GM12878 (cell line): ENCODE measurements around the gene SQSTM1. TPM values are rescaled to one million over a fixed set of nuclear protein-coding genes. Genes with fewer than 3 reads are reported as not detected.
A peak's percentile ranks its signal among the peaks of the same experiment; 100 is the strongest.

Source experiments
- ATAC-seq: fragments of 200-7000 bp; cut with Tn5 transposase; 3 replicates; pipeline ENCODE4 v1.9.1; 2020; ENCODE audit warnings: mild to moderate bottlenecking, moderate library complexity
- BruUV-seq: library from RNA; stranded (reverse); fragments of 400-500 nt; replicated peaks from 2 replicates; lab custom pipeline; 2021; lab: Mats Ljungman, UMichigan
- CTCF ChIA-PET: fragments of 300-600 bp; sonication (Branson Sonifier 250); formaldehyde crosslinking; extraction: SDS; loops from one replicate; lab custom pipeline; 2021; ENCODE audit warnings: inconsistent platforms; lab: Yijun Ruan, JAX
- POLR2A ChIA-PET: fragments of 350-600 bp; formaldehyde crosslinking; extraction: SDS; loops from one replicate; lab custom pipeline; 2021; ENCODE audit warnings: inconsistent platforms; lab: Charles Lee
- RAD21 ChIA-PET: fragments of 300-600 bp; sonication (Branson Sonifier 250); formaldehyde crosslinking; loops from one replicate; lab custom pipeline; 2023; ENCODE audit warnings: antibody characterized with exemption; ENCODE audit not compliant: unreplicated experiment; lab: Charles Lee
- SMC1A ChIA-PET: fragments of 300-600 bp; sonication (Branson Sonifier 250); formaldehyde crosslinking; loops from one replicate; lab custom pipeline; 2023; ENCODE audit not compliant: unreplicated experiment, uncharacterized antibody; lab: Charles Lee
- DNase-seq: peaks from one replicate; pipeline ENCODE4 v3.0.0-alpha.2; 2011; ENCODE audit warnings: low read depth, low spot score
- FAIRE-seq: peaks from 3 replicates; lab custom pipeline; 2011; peaks lifted over from hg19 to GRCh38; lab: Jason Lieb, UNC
- H2AFZ ChIP-seq: 2 replicates; pipeline ENCODE4 v1.6.0; 2011; ENCODE audit warnings: low read depth, low read length, control low read depth; ENCODE audit not compliant: control insufficient read depth
- H3K27ac ChIP-seq: 2 replicates; pipeline ENCODE4 v1.5.1; 2011; ENCODE audit warnings: control low read depth; ENCODE audit not compliant: control insufficient read depth, insufficient read depth
- H3K27me3 ChIP-seq, 2 experiments: replicated peaks in 1 of 2; 2 replicates each; pipeline versions ENCODE4 v1.6.0 to v1.6.1; 2011; ENCODE audit warnings: low read length in 1 of 2; ENCODE audit not compliant: control insufficient read depth in 2 of 2, insufficient read depth in 2 of 2
- H3K36me3 ChIP-seq, 2 experiments: 2 replicates each; pipeline ENCODE4 v1.5.1; 2011; ENCODE audit warnings: low read length in 1 of 2; ENCODE audit not compliant: control insufficient read depth in 2 of 2, insufficient read depth in 2 of 2
- H3K4me1 ChIP-seq: 2 replicates; pipeline ENCODE4 v1.6.1; 2011; ENCODE audit warnings: mild to moderate bottlenecking, low read length, moderate library complexity, mixed read lengths; ENCODE audit not compliant: control insufficient read depth, insufficient read depth
- H3K4me2 ChIP-seq: 2 replicates; pipeline ENCODE4 v1.6.0; 2011; ENCODE audit warnings: control low read depth; ENCODE audit not compliant: control insufficient read depth, insufficient read depth
- H3K4me3 ChIP-seq: fragments of 200-600 bp; sonication (generic); 2 replicates; pipeline ENCODE4 v1.5.1; 2016
- H3K79me2 ChIP-seq: 2 replicates; pipeline ENCODE4 v1.6.0; 2011; ENCODE audit warnings: low read length; ENCODE audit not compliant: control insufficient read depth, insufficient read depth
- H3K9ac ChIP-seq: 2 replicates; pipeline ENCODE4 v1.8.0; 2011; ENCODE audit warnings: low read length, control low read depth, mixed read lengths; ENCODE audit not compliant: control insufficient read depth, insufficient read depth
- H3K9me3 ChIP-seq: replicated peaks from 3 replicates; pipeline ENCODE4 v1.5.1; 2011; ENCODE audit warnings: mild to moderate bottlenecking, low read length; ENCODE audit not compliant: control insufficient read depth, insufficient read depth
- H4K20me1 ChIP-seq: 2 replicates; pipeline ENCODE4 v1.6.0; 2011; ENCODE audit not compliant: control insufficient read depth, insufficient read depth
- BCL3 ChIP-seq: IDR thresholded peaks from 2 replicates; pipeline ENCODE4 v1.6.1; 2011; ENCODE audit warnings: borderline replicate concordance, low read depth, mild to moderate bottlenecking, moderate library complexity, low read length; ENCODE audit not compliant: insufficient read depth, poor library complexity, severe bottlenecking
- CREM ChIP-seq: IDR thresholded peaks from 2 replicates; pipeline ENCODE4 v1.6.1; 2014; ENCODE audit warnings: antibody characterized with exemption, low read depth
- DPF2 ChIP-seq: fragments of 450-650 bp; IDR thresholded peaks from 2 replicates; pipeline ENCODE4 v1.6.1; 2017; ENCODE audit warnings: mild to moderate bottlenecking
- EGR1 ChIP-seq, 2 experiments: IDR thresholded peaks; 1 replicate in 1 of 2; 2 replicates in 1 of 2; pipeline ENCODE4 v1.6.1; 2011 to 2012; ENCODE audit warnings: low read depth in 2 of 2, low read length in 2 of 2, borderline replicate concordance in 1 of 2, mild to moderate bottlenecking in 1 of 2, moderate library complexity in 1 of 2
- IKZF2 ChIP-seq, 2 experiments: fragments of 450-650 bp; IDR thresholded peaks; 2 replicates each; pipeline ENCODE4 v1.6.1; 2017; ENCODE audit warnings: mild to moderate bottlenecking in 2 of 2, moderate library complexity in 2 of 2
- MEF2B ChIP-seq: fragments of 450-650 bp; IDR thresholded peaks from 2 replicates; pipeline ENCODE4 v1.6.1; 2018; ENCODE audit warnings: mild to moderate bottlenecking, moderate library complexity; ENCODE audit not compliant: partially characterized antibody, poor library complexity, severe bottlenecking
- MTA3 ChIP-seq: IDR thresholded peaks from 2 replicates; pipeline ENCODE4 v1.6.1; 2012; ENCODE audit warnings: low read length, inconsistent platforms, borderline replicate concordance
- POU2F2 ChIP-seq: IDR thresholded peaks from 3 replicates; pipeline ENCODE4 v1.6.1; 2011; ENCODE audit warnings: low read depth, mild to moderate bottlenecking, low read length, borderline replicate concordance
- RBBP5 ChIP-seq: fragments of 200-600 bp; sonication (generic); conservative IDR thresholded peaks from 2 replicates; pipeline ENCODE4 v1.6.1; 2016
- SREBF1 ChIP-seq: IDR thresholded peaks from 2 replicates; pipeline ENCODE4 v1.6.1; 2012; ENCODE audit warnings: mild to moderate bottlenecking, low read length
- TCF3 ChIP-seq: IDR thresholded peaks from 2 replicates; pipeline ENCODE4 v1.6.1; 2012; ENCODE audit warnings: low read depth, mild to moderate bottlenecking, low read length, borderline replicate concordance; ENCODE audit not compliant: insufficient read depth
- YBX1 ChIP-seq: fragments of 450-650 bp; IDR thresholded peaks from 2 replicates; pipeline ENCODE4 v1.6.1; 2016; ENCODE audit warnings: antibody characterized with exemption
- ZNF687 ChIP-seq: fragments of 450-650 bp; IDR thresholded peaks from 2 replicates; pipeline ENCODE4 v1.6.1; 2017; ENCODE audit warnings: mild to moderate bottlenecking, moderate library complexity
- WGBS: methylation state at CpG from one replicate; pipeline ENCODE4 v1.1.6; 2016; ENCODE audit warnings: low lambda C conversion rate; ENCODE audit not compliant: insufficient replicate concordance, insufficient coverage; ENCODE audit errors: missing lambda C conversion rate; 5-methylcytosine and 5-hydroxymethylcytosine counted together
- in situ Hi-C: fragments of 300-500 bp; cut with MboI; formaldehyde crosslinking; loops from 9 replicates; pipeline ENCODE4 v1.14.3; 2018; ENCODE audit warnings: mixed read lengths
- intact Hi-C: fragments of 100-400 bp; cut with micrococcal nuclease; formaldehyde crosslinking; loops from one replicate; pipeline ENCODE4 v1.14.2; 2022; ENCODE audit not compliant: unreplicated experiment
- polyA plus RNA-seq, 11 experiments: library from polyadenylated mRNA; depleted of rRNA in 4 of 11; unstranded in 6 of 11; stranded (reverse) in 5 of 11; fragments of >200 nt; fragmentation: Nextera tagmentation in 4 of 11; fragmentation: Illumina TruSeq in 1 of 11; extraction: Ambion mirVana in 4 of 11; extraction: Trizol in 1 of 11; gene quantifications; 1 replicate in 1 of 11; 2 replicates in 10 of 11; pipeline versions ENCODE4 v1.2.1 to v1.2.3, GENCODE V29; 2011 to 2016; ENCODE audit warnings: inconsistent platforms in 2 of 11, missing spikeins in 2 of 11, low read depth in 1 of 11
- total RNA-seq, 4 experiments: library from RNA; depleted of rRNA in 3 of 4; stranded (reverse); fragments of >200 nt in 3 of 4; fragmentation: Illumina TruSeq in 1 of 4; extraction: Trizol in 1 of 4; gene quantifications; 2 replicates each; pipeline versions ENCODE4 v1.2.1 to v1.2.3, GENCODE V29; 2013 to 2021
- TF ChIP-seq, protein P1 (sequence below): IDR thresholded peaks from 2 replicates; pipeline ENCODE4 v1.6.1; 2012; ENCODE audit warnings: low read depth, low read length, improper control_type of control experiment

SQSTM1 gene
- total and polyA plus RNA-seq, 10 of the 15 experiments (the other 5 are each of a cell fraction or from before 2014, with no cell fraction given): 6.3 to 138 (median 62.1) TPM

- TF ChIP-seq, protein P1, sequence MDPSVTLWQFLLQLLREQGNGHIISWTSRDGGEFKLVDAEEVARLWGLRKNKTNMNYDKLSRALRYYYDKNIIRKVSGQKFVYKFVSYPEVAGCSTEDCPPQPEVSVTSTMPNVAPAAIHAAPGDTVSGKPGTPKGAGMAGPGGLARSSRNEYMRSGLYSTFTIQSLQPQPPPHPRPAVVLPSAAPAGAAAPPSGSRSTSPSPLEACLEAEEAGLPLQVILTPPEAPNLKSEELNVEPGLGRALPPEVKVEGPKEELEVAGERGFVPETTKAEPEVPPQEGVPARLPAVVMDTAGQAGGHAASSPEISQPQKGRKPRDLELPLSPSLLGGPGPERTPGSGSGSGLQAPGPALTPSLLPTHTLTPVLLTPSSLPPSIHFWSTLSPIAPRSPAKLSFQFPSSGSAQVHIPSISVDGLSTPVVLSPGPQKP: no peak
- TF ChIP-seq CREM (no peak), TCF3 (no peak), POU2F2 (no peak), MTA3 (no peak)
Measured at GRCh38 chr5:179817470-179817840, 3.2 kb upstream of the SQSTM1 start (continued).

DNA sequence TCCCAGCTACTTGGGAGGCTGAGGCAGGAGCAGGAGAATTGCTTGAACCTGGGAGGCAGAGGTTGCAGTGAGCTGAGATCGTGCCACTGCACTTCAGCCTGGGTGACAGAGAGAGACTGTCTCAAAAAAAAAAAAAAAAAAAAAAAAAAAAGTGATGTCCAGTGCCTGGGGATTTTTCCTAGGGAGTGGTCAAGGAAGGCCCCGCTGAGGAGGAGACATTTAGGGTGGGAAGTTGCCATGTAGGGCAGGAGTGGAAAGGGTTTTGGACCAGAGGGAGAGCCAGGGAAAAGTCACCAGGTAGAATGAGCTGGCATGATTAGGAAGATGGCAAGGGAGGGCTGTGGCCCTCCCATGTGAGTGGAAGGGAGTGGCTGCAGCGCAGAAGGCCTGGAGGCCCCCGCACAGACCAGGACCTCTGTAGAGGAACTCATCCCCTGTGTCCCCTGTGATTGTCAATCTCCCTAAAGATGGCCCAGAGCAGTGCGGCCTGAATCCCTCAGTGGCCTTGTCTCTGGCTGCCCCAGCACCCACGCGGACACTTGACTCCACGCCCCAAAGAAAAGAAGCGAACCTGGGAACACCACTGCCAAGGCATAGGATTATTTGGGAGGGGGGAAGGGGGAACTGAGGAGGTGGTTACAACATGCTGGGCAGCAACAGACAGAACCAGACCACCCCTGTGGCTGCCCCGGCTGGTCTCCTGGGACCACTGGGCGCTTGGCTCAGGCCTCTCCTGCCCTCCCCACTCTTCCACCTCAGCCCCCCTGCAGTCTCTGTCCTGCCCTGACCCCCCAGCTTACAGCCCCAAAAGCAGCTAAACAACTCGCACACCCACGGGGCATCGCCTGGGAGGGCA, 2.6 kb upstream of the SQSTM1 start:
- ChIA-PET CTCF (interaction anchor here (0.6 to 0.9 kb wide), 2 partner anchors 33 to 102 kb away, joined by 3 read pairs; no protein-coding TSS in a partner anchor), POLR2A (interaction anchor here (0.6 to 1.3 kb wide), 4 partner anchors 9 to 83 kb away, joined by 3 to 5 read pairs (median 3); no protein-coding TSS in a partner anchor), SMC1A (no interaction called here), RAD21 (interaction anchor here (1.1 to 1.7 kb wide), 2 partner anchors 14 to 16 kb away, joined by 3 to 4 read pairs; no protein-coding TSS in a partner anchor)
- in situ Hi-C loops: loop anchor here (10.0 to 25.0 kb wide), 2 partner anchors 994 to 1693 kb away; partner anchors contain the start of gene MGAT1
- H3K9me3 ChIP-seq: no peaks in the 10 kb centered on the region
- H3K9ac ChIP-seq: peak overlapping the region; percentile 63
- H3K27me3 ChIP-seq: no peaks in the 10 kb centered on the region
- intact Hi-C loops: no loop called here
- 60% methylated on average over 14 of the region's 14 CpGs for WGBS
- H3K79me2 ChIP-seq: peaks cover 27% of the 10 kb centered on the region
- peak overlapping the region; percentile 96 for H3K27ac ChIP-seq
- H2AFZ ChIP-seq: no peak overlapping the region; the same call in 1 of the 2 replicates
- TSS peak; percentile 90 for BruUV-seq
- peaks cover 11% of the 10 kb centered on the region for H4K20me1 ChIP-seq
- peak overlapping the region; percentile 99 for H3K4me2 ChIP-seq
- ATAC-seq: no peak
- H3K36me3 ChIP-seq: no peaks in the 10 kb centered on the region; a peak in 1 of 4 replicates
- no peak for DNase-seq
- no peak for FAIRE-seq
- H3K4me3 ChIP-seq: peak overlapping the region; percentile 65
- peaks cover 38% of the 10 kb centered on the region for H3K4me1 ChIP-seq
- TF ChIP-seq RBBP5 (no peak), SREBF1 (no peak), MEF2B (peak; percentile 48), BCL3 (no peak), DPF2 (0 out of 2 replicates have a peak, but pooled peaks have one; percentile 22), YBX1 (no peak), EGR1 (IDR thresholded peaks at IDR 0.05; ENCODE audit: borderline replicate concordance in 1 of 2, low read depth in 2 of 2, low read length in 2 of 2) (no peak), IKZF2 (IDR thresholded peaks at IDR 0.05) (no peak), ZNF687 (no peak)
